ENCODE data around the gene PIM3. TPM values are rescaled to one million over a fixed set of nuclear protein-coding genes. Genes with fewer than 3 reads are reported as not detected.

PIM3 gene
- total RNA-seq, 2 donors from 2014 or later = 54.0 to 112 TPM

GRCh38 chr22:50009765-50010675, 49.4 kb downstream of the PIM3 start:
- no peak for ATAC-seq (ENCODE audit: insufficient number of reproducible peaks, low FRiP score, low read depth)
- H3K27me3 ChIP-seq (replicated peaks; ENCODE audit: insufficient read depth) = no peaks in the 10 kb centered on the region
- TF ChIP-seq CTCF (IDR thresholded peaks at IDR 0.05) = no peak

GRCh38 chr22:50010676-50011446, 50.3 kb downstream of the PIM3 start:
- Histone ChIP-seq H3K27ac (no peak overlapping the region), H3K27me3 (replicated peaks; ENCODE audit: insufficient read depth) (no peaks in the 10 kb centered on the region), H3K36me3 (no peaks in the 10 kb centered on the region), H3K9me3 (no peaks in the 10 kb centered on the region), H3K4me3 (no peak overlapping the region), H3K4me1 (ENCODE audit: control insufficient read depth in 1 of 2, low read depth in 2 of 2) (peaks cover 0 to 6% of the 10 kb centered on the region in 2 donors)
- ATAC-seq (ENCODE audit: insufficient number of reproducible peaks, low FRiP score, low read depth) = no peak
- DNase-seq (ENCODE audit: low spot score) = no peak
- no peak for TF ChIP-seq CTCF (IDR thresholded peaks at IDR 0.05)

More at GRCh38 chr22:50009765-50010675, 49.4 kb downstream of the PIM3 start:
- no peak overlapping the region for H3K27ac ChIP-seq
- DNase-seq (ENCODE audit: low spot score) = no peak
- H3K36me3 ChIP-seq = no peaks in the 10 kb centered on the region
- H3K4me1 ChIP-seq (ENCODE audit: control insufficient read depth in 1 of 2, low read depth in 2 of 2) = peaks cover 0 to 6% of the 10 kb centered on the region in 2 donors
- H3K4me3 ChIP-seq = no peak overlapping the region
- H3K9me3 ChIP-seq = no peaks in the 10 kb centered on the region

DNA sequence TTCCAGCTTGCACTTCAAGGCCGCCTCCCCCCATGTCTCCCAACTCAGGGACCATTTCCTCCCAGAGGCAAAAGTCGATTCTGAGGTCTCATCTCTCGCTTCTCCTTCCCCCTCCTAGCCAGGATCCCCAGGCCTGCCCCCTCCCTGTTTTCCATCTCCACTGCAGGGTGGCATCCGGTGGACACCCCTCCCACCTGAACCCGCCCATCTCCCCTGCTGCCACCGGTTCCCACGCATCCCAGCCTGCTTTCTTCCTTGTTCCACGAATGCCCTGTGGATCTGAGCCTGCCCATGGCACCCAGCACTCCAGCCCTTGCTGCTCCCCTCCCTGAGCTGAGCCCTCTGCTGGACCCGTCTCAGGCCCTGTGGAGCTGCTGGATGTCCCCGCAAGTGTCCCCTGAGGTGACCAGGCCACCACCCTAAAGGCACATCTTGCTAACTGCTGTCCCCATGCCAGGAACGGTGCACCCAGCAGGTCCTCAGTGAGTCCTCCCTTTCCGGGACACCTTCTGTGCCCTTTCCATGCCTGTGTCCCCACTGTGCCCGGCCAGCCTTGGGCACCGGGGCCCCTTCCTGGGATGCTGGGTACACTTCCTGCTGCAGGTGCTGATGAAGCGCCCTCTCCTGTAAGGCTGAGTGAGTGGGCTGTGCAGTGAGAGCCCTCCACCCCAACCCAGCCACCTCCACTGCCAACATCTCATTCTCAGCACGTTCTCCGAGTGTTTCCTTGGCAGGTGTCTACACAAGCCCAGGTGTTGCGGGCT, 51.1 kb downstream of the PIM3 start:
- H3K27me3 ChIP-seq (replicated peaks; ENCODE audit: insufficient read depth) = no peaks in the 10 kb centered on the region
- H3K4me3 ChIP-seq = no peak overlapping the region
- DNase-seq (ENCODE audit: low spot score) = no peak
- no peak for ATAC-seq (ENCODE audit: insufficient number of reproducible peaks, low FRiP score, low read depth)
- TF ChIP-seq CTCF (IDR thresholded peaks at IDR 0.05) = no peak
- peaks cover 0 to 6% of the 10 kb centered on the region in 2 donors for H3K4me1 ChIP-seq (ENCODE audit: control insufficient read depth in 1 of 2, low read depth in 2 of 2)
- no peaks in the 10 kb centered on the region for H3K9me3 ChIP-seq
- no peaks in the 10 kb centered on the region for H3K36me3 ChIP-seq
- H3K27ac ChIP-seq = no peak overlapping the region

DNA sequence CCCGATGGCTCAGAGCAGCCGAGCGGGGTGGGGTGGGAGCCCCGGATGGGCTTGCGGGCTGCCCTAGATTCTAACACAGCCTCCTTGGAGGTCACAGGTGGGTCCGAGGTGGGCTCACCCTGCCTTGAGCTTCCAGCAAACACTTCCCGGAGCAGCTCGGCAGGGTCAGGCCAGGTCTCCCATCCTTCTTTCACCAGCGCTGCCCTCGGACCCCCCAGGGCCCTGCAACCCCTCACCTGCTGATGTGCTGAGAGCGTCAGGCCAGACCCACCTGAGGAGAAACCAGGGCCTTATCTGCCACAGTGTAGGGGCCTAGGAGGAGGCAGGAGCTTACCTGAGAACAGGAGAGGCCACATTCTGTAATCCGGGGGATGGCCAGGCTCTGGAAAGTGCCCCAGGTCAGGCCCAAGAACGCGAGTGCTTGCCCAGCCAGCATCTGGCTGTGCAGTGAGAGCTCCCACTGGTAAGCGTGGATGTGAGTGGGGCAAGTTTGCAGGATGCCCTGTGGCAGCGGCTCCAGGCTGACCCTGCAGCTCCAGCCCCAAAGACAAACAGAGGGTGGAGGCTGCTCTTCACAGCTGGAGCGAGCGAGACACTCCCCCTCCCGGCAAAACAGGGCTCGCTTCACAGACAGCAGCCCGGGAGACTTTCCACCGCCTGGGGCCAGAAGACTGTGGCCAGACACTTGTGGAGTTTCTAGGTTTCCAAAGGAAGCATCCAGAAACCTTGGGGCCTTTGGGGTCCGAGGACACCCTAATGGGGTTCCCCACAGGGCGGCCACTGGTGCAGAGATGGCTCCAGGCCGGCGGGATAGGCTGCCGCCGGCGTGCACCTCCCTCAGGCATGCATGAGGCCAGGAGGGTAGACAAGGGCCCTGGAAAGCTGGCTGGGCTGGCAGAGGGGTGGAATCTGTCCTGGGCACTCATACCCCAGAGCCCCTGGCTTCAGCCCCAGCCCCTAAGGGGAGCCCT, 51.9 kb downstream of the PIM3 start, which contains the start of gene IL17REL:
Gene IL17REL, minus strand, starts transcription at position 555 of the 971 bp plus-strand sequence. Its CDS starts 119 bp downstream, at position 436.
- no peak for TF ChIP-seq CTCF (IDR thresholded peaks at IDR 0.05)
- Histone ChIP-seq H3K9me3 (no peaks in the 10 kb centered on the region), H3K36me3 (no peaks in the 10 kb centered on the region), H3K27ac (no peak within 1 kb of the TSS), H3K4me3 (no peak within 1 kb of the TSS), H3K27me3 (replicated peaks; ENCODE audit: insufficient read depth) (no peaks in the 10 kb centered on the region), H3K4me1 (ENCODE audit: control insufficient read depth in 1 of 2, low read depth in 2 of 2) (peaks cover 0 to 6% of the 10 kb centered on the region in 2 donors)
- ATAC-seq (ENCODE audit: insufficient number of reproducible peaks, low FRiP score, low read depth) (no peak), DNase-seq (ENCODE audit: low spot score) (no peak)

Other genes starting within 250 kb of the PIM3 start
- gene BRD1, start 132.9 kb upstream of the PIM3 start, total RNA-seq = 10 to 100 TPM; 32.1 to 61.5 TPM
- 10 to 100 TPM in 1 of 2 donors, 1 to 10 TPM in 1; 9.2 to 15.1 TPM for gene ZBED4, start 106.9 kb upstream of the PIM3 start, total RNA-seq
- 10 to 100 TPM; 17.4 to 30.1 TPM for gene ALG12, start 42.3 kb upstream of the PIM3 start, total RNA-seq
- gene CRELD2, start 42.1 kb upstream of the PIM3 start, total RNA-seq = 10 to 100 TPM; 46.1 to 60.1 TPM
- not detected for gene IL17REL, start 52.0 kb downstream of the PIM3 start, total RNA-seq
- gene TTLL8, start 97.5 kb downstream of the PIM3 start, total RNA-seq = not detected
- 1 to 10 TPM; 1.6 to 4.3 TPM for gene MLC1, start 124.7 kb downstream of the PIM3 start, total RNA-seq
- gene MOV10L1, start 129.2 kb downstream of the PIM3 start, total RNA-seq = 1 to 10 TPM; 4.6 to 7.4 TPM
- 1 to 10 TPM; 2.5 to 4.1 TPM for gene PANX2, start 210.0 kb downstream of the PIM3 start, total RNA-seq
- gene TRABD, start 225.1 kb downstream of the PIM3 start, total RNA-seq = 10 to 100 TPM; 31.7 to 40.6 TPM
- gene SELENOO, start 240.2 kb downstream of the PIM3 start, total RNA-seq = 10 to 100 TPM; 25.6 to 41.0 TPM